RWPE2 (cell line): Measurements from ENCODE around the gene DEPDC4.

Source experiments
- ATAC-seq: fragments of 200-7000 bp; cut with Tn5 transposase; 3 replicates; pipeline ENCODE4 v1.9.1; 2021; ENCODE audit warnings: low read depth
- DNase-seq: peaks from one replicate; pipeline ENCODE4 v3.0.0-alpha.2; 2020; ENCODE audit warnings: low spot score
- H3K27ac ChIP-seq: fragments of 450-650 bp; 2 replicates; pipeline ENCODE4 v1.5.1; 2017; ENCODE audit warnings: mild to moderate bottlenecking; ENCODE audit not compliant: poor library complexity, severe bottlenecking
- H3K27me3 ChIP-seq: fragments of 250-450 bp; sonication (Bioruptor Pico); 2 replicates; pipeline ENCODE4 v1.5.1; 2021; ENCODE audit warnings: mild to moderate bottlenecking, moderate library complexity; ENCODE audit not compliant: insufficient read depth, poor library complexity, severe bottlenecking
- H3K36me3 ChIP-seq: fragments of 250-450 bp; sonication (Bioruptor Pico); 2 replicates; pipeline ENCODE4 v1.5.1; 2020; ENCODE audit warnings: low read depth, mild to moderate bottlenecking, moderate library complexity
- H3K4me1 ChIP-seq: fragments of 250-450 bp; sonication (Bioruptor Pico); 2 replicates; pipeline ENCODE4 v1.5.1; 2021; ENCODE audit warnings: mild to moderate bottlenecking, moderate library complexity; ENCODE audit not compliant: insufficient read depth, poor library complexity, severe bottlenecking
- H3K4me3 ChIP-seq: fragments of 250-450 bp; sonication (Bioruptor Pico); 2 replicates; pipeline ENCODE4 v1.5.1; 2021; ENCODE audit warnings: mild to moderate bottlenecking, moderate library complexity; ENCODE audit not compliant: severe bottlenecking
- H3K9me3 ChIP-seq: fragments of 250-450 bp; sonication (Bioruptor Pico); 2 replicates; pipeline ENCODE4 v1.5.1; 2021; ENCODE audit warnings: mild to moderate bottlenecking, moderate library complexity; ENCODE audit not compliant: severe bottlenecking
- TF ChIP-seq, protein P1 (sequence below): fragments of 450-650 bp; IDR thresholded peaks from one replicate; pipeline ENCODE4 v1.5.1; 2017; ENCODE audit warnings: mild to moderate bottlenecking, moderate library complexity; ENCODE audit not compliant: poor library complexity, severe bottlenecking

DEPDC4 gene

DNA sequence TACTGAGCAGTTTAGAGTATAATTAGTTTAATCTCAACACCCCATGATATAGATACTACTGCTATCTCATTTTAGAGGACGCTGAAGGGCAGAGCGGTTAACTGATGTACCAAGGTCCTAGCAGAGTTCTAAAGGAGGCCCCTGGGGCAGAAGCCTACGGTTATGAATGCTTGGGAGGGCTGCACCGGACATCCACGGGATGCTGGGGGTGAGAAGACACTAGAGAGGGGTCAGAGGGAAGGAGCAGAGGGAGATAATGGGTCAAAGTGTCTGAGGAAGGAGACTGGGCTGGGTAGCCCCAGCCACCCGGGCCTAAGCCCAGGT, 67.9 kb downstream of the DEPDC4 start:
- Histone ChIP-seq H3K9me3 (no peaks in the 10 kb centered on the region), H3K27me3 (no peaks in the 10 kb centered on the region), H3K36me3 (peaks cover 29% of the 10 kb centered on the region; the same call in 1 of the 2 replicates), H3K4me1 (peaks cover 19% of the 10 kb centered on the region), H3K4me3 (peak overlapping the region; percentile 70), H3K27ac (peak overlapping the region; percentile 59)
- DNase-seq (no peak), ATAC-seq (no peak; the same call in 2 of the 3 replicates)
- TF ChIP-seq, protein P1, sequence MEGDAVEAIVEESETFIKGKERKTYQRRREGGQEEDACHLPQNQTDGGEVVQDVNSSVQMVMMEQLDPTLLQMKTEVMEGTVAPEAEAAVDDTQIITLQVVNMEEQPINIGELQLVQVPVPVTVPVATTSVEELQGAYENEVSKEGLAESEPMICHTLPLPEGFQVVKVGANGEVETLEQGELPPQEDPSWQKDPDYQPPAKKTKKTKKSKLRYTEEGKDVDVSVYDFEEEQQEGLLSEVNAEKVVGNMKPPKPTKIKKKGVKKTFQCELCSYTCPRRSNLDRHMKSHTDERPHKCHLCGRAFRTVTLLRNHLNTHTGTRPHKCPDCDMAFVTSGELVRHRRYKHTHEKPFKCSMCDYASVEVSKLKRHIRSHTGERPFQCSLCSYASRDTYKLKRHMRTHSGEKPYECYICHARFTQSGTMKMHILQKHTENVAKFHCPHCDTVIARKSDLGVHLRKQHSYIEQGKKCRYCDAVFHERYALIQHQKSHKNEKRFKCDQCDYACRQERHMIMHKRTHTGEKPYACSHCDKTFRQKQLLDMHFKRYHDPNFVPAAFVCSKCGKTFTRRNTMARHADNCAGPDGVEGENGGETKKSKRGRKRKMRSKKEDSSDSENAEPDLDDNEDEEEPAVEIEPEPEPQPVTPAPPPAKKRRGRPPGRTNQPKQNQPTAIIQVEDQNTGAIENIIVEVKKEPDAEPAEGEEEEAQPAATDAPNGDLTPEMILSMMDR, result no peak

DNA sequence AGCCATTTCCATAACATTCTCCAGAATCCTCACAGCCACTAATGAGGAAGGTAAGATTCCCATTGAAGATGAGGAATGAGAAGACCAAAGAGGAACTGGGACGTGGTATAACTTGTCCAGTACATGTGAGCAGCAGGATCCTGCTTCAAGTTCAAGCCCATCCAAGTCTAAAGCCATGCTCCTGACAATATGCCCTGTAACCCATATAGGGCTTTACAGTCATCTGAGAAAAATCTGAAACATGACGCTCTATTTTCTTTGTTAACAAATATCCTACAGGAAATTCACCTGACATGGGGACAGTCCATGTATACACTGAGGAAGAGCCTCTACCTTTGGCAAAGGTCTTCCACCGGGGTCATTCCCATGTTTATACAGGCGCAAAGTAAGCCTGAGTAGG, 69.4 kb downstream of the DEPDC4 start:
- DNase-seq (no peak), ATAC-seq (peak; percentile 38)
- no peak overlapping the region for H3K4me3 ChIP-seq
- peaks cover 28% of the 10 kb centered on the region; the same call in 1 of the 2 replicates for H3K36me3 ChIP-seq
- H3K9me3 ChIP-seq, result no peaks in the 10 kb centered on the region
- H3K27me3 ChIP-seq, result no peaks in the 10 kb centered on the region
- H3K4me1 ChIP-seq, result peaks cover 19% of the 10 kb centered on the region
- TF ChIP-seq, protein P1, result no peak
- peak overlapping the region; percentile 59 for H3K27ac ChIP-seq

DNA sequence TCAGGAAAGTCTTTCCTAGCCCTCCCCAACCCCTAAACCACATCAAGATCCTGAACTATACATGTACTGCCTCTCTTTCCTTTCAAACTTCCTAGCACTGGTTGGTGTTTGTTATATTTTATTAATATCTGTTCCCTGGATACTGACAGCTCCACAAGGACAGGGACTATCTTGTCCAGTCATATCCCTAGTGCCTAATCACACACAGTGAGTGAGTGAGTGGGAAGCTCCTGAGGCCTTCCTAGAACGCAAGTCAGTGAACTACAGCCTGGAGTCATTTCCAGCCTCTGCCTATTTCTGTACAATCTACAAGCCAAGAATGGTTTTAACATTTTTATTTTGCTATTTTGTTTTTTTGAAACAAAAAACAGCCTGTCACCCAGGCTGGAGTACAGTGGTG, 73.8 kb downstream of the DEPDC4 start:
- Histone ChIP-seq H3K9me3 (no peaks in the 10 kb centered on the region), H3K4me1 (peaks cover 11% of the 10 kb centered on the region), H3K27me3 (no peaks in the 10 kb centered on the region), H3K36me3 (peaks cover 23% of the 10 kb centered on the region; the same call in 1 of the 2 replicates), H3K27ac (no peak overlapping the region), H3K4me3 (no peak overlapping the region)
- no peak for ATAC-seq
- TF ChIP-seq, protein P1, result no peak
- no peak for DNase-seq
